GM12878 (cell line): Measurements from ENCODE around the gene AKAP17A. TPM values are rescaled to one million over a fixed set of nuclear protein-coding genes. Genes with fewer than 3 reads are reported as not detected.

Experiments used
- ATAC-seq: fragments of 200-7000 bp; cut with Tn5 transposase; 3 replicates; pipeline ENCODE4 v1.9.1; 2020; ENCODE audit warnings: mild to moderate bottlenecking, moderate library complexity
- BruUV-seq: library from RNA; stranded (reverse); fragments of 400-500 nt; replicated peaks from 2 replicates; lab custom pipeline; 2021; lab: Mats Ljungman, UMichigan
- CTCF ChIA-PET: fragments of 300-600 bp; sonication (Branson Sonifier 250); formaldehyde crosslinking; extraction: SDS; loops from one replicate; lab custom pipeline; 2021; ENCODE audit warnings: inconsistent platforms; lab: Yijun Ruan, JAX
- POLR2A ChIA-PET: fragments of 350-600 bp; formaldehyde crosslinking; extraction: SDS; loops from one replicate; lab custom pipeline; 2021; ENCODE audit warnings: inconsistent platforms; lab: Charles Lee
- RAD21 ChIA-PET: fragments of 300-600 bp; sonication (Branson Sonifier 250); formaldehyde crosslinking; loops from one replicate; lab custom pipeline; 2023; ENCODE audit warnings: antibody characterized with exemption; ENCODE audit not compliant: unreplicated experiment; lab: Charles Lee
- SMC1A ChIA-PET: fragments of 300-600 bp; sonication (Branson Sonifier 250); formaldehyde crosslinking; loops from one replicate; lab custom pipeline; 2023; ENCODE audit not compliant: unreplicated experiment, uncharacterized antibody; lab: Charles Lee
- DNase-seq: peaks from one replicate; pipeline ENCODE4 v3.0.0-alpha.2; 2011; ENCODE audit warnings: low read depth, low spot score
- FAIRE-seq: peaks from 3 replicates; lab custom pipeline; 2011; peaks lifted over from hg19 to GRCh38; lab: Jason Lieb, UNC
- H2AFZ ChIP-seq: 2 replicates; pipeline ENCODE4 v1.6.0; 2011; ENCODE audit warnings: low read depth, low read length, control low read depth; ENCODE audit not compliant: control insufficient read depth
- H3K27ac ChIP-seq: 2 replicates; pipeline ENCODE4 v1.5.1; 2011; ENCODE audit warnings: control low read depth; ENCODE audit not compliant: control insufficient read depth, insufficient read depth
- H3K27me3 ChIP-seq, 2 experiments: replicated peaks in 1 of 2; 2 replicates each; pipeline versions ENCODE4 v1.6.0 to v1.6.1; 2011; ENCODE audit warnings: low read length in 1 of 2; ENCODE audit not compliant: control insufficient read depth in 2 of 2, insufficient read depth in 2 of 2
- H3K36me3 ChIP-seq, 2 experiments: 2 replicates each; pipeline ENCODE4 v1.5.1; 2011; ENCODE audit warnings: low read length in 1 of 2; ENCODE audit not compliant: control insufficient read depth in 2 of 2, insufficient read depth in 2 of 2
- H3K4me1 ChIP-seq: 2 replicates; pipeline ENCODE4 v1.6.1; 2011; ENCODE audit warnings: mild to moderate bottlenecking, low read length, moderate library complexity, mixed read lengths; ENCODE audit not compliant: control insufficient read depth, insufficient read depth
- H3K4me2 ChIP-seq: 2 replicates; pipeline ENCODE4 v1.6.0; 2011; ENCODE audit warnings: control low read depth; ENCODE audit not compliant: control insufficient read depth, insufficient read depth
- H3K4me3 ChIP-seq: fragments of 200-600 bp; sonication (generic); 2 replicates; pipeline ENCODE4 v1.5.1; 2016
- H3K79me2 ChIP-seq: 2 replicates; pipeline ENCODE4 v1.6.0; 2011; ENCODE audit warnings: low read length; ENCODE audit not compliant: control insufficient read depth, insufficient read depth
- H3K9ac ChIP-seq: 2 replicates; pipeline ENCODE4 v1.8.0; 2011; ENCODE audit warnings: low read length, control low read depth, mixed read lengths; ENCODE audit not compliant: control insufficient read depth, insufficient read depth
- H3K9me3 ChIP-seq: replicated peaks from 3 replicates; pipeline ENCODE4 v1.5.1; 2011; ENCODE audit warnings: mild to moderate bottlenecking, low read length; ENCODE audit not compliant: control insufficient read depth, insufficient read depth
- H4K20me1 ChIP-seq: 2 replicates; pipeline ENCODE4 v1.6.0; 2011; ENCODE audit not compliant: control insufficient read depth, insufficient read depth
- NFXL1 ChIP-seq: fragments of 450-650 bp; IDR thresholded peaks from 2 replicates; pipeline ENCODE4 v1.6.1; 2017; ENCODE audit warnings: antibody characterized with exemption, mild to moderate bottlenecking, borderline replicate concordance
- RB1 ChIP-seq: fragments of 450-650 bp; formaldehyde crosslinking; IDR thresholded peaks from 2 replicates; pipeline ENCODE4 v1.6.1; 2017; ENCODE audit warnings: mild to moderate bottlenecking, borderline replicate concordance
- SPI1 ChIP-seq: IDR thresholded peaks from 2 replicates; pipeline ENCODE4 v1.6.1; 2011; ENCODE audit warnings: low read depth, mild to moderate bottlenecking, low read length, moderate library complexity, borderline replicate concordance; ENCODE audit not compliant: insufficient read depth
- SUZ12 ChIP-seq: fragments of 200-600 bp; sonication (generic); IDR thresholded peaks from one replicate; pipeline ENCODE4 v1.6.1; 2018; ENCODE audit warnings: antibody characterized with exemption, mild to moderate bottlenecking; ENCODE audit not compliant: unreplicated experiment
- USF2 ChIP-seq: IDR thresholded peaks from 2 replicates; pipeline ENCODE4 v1.6.1; 2011; ENCODE audit warnings: low read depth, low read length, improper control_type of control experiment, borderline replicate concordance
- whole genome bisulfite sequencing: methylation state at CpG from one replicate; pipeline ENCODE4 v1.1.6; 2016; ENCODE audit warnings: low lambda C conversion rate; ENCODE audit not compliant: insufficient replicate concordance, insufficient coverage; ENCODE audit errors: missing lambda C conversion rate; 5-methylcytosine and 5-hydroxymethylcytosine counted together
- in situ Hi-C: fragments of 300-500 bp; cut with MboI; formaldehyde crosslinking; loops from 9 replicates; pipeline ENCODE4 v1.14.3; 2018; ENCODE audit warnings: mixed read lengths
- intact Hi-C: fragments of 100-400 bp; cut with micrococcal nuclease; formaldehyde crosslinking; loops from one replicate; pipeline ENCODE4 v1.14.2; 2022; ENCODE audit not compliant: unreplicated experiment
- polyA plus RNA-seq, 11 experiments: library from polyadenylated mRNA; depleted of rRNA in 4 of 11; unstranded in 6 of 11; stranded (reverse) in 5 of 11; fragments of >200 nt; fragmentation: Nextera tagmentation in 4 of 11; fragmentation: Illumina TruSeq in 1 of 11; extraction: Ambion mirVana in 4 of 11; extraction: Trizol in 1 of 11; gene quantifications; 1 replicate in 1 of 11; 2 replicates in 10 of 11; pipeline versions ENCODE4 v1.2.1 to v1.2.3, GENCODE V29; 2011 to 2016; ENCODE audit warnings: inconsistent platforms in 2 of 11, missing spikeins in 2 of 11, low read depth in 1 of 11
- total RNA-seq, 4 experiments: library from RNA; depleted of rRNA in 3 of 4; stranded (reverse); fragments of >200 nt in 3 of 4; fragmentation: Illumina TruSeq in 1 of 4; extraction: Trizol in 1 of 4; gene quantifications; 2 replicates each; pipeline versions ENCODE4 v1.2.1 to v1.2.3, GENCODE V29; 2013 to 2021
- TF ChIP-seq, protein P1 (sequence below): IDR thresholded peaks from 2 replicates; pipeline ENCODE4 v1.6.1; 2012; ENCODE audit warnings: low read length, inconsistent platforms

AKAP17A gene
- total and polyA plus RNA-seq, 10 of the 15 experiments (the other 5 are each of a cell fraction or from before 2014, with no cell fraction given) = 3.0 to 55.8 (median 25.5) TPM

DNA sequence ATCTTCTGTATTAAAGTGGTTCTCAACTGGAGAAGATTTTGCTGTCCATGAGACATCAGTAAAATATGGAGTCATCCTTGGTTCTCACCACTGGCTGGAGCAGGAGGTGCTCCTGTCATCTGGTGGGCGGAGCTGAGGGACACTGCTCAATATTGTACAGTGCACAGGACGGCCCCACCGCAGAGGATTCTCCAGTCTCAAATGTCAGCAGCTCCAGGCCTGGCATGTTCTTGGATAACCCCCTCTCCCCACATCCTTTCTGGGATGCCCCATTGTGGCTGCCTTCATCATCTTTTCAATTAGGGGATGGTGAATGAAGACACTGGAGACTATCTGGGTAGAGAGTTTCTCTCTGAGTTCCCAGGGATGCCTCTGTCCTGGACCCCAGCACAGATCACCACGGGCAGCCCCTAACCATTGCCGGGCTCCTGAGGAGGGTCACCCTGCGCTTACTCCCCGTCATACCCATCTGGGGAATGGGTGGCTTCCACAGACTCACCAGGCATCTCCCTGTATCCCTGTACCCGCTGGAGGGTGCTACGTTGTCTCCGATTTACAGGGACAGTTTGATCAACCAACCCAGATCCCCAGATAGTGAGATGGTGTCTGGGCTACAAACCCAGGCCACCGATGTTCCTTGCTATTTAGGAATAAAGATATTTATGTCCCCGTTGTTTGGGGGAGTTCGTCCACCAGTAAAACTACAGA is 32.5 kb upstream of the AKAP17A start:
- TF ChIP-seq SUZ12 = no peak
- TF ChIP-seq, protein P1, sequence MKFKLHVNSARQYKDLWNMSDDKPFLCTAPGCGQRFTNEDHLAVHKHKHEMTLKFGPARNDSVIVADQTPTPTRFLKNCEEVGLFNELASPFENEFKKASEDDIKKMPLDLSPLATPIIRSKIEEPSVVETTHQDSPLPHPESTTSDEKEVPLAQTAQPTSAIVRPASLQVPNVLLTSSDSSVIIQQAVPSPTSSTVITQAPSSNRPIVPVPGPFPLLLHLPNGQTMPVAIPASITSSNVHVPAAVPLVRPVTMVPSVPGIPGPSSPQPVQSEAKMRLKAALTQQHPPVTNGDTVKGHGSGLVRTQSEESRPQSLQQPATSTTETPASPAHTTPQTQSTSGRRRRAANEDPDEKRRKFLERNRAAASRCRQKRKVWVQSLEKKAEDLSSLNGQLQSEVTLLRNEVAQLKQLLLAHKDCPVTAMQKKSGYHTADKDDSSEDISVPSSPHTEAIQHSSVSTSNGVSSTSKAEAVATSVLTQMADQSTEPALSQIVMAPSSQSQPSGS = no peak
- no peak for TF ChIP-seq RB1
- TF ChIP-seq NFXL1 = no peak
- no peak for TF ChIP-seq SPI1
- no peak for TF ChIP-seq USF2
- peaks cover 7% of the 10 kb centered on the region for H3K4me1 ChIP-seq
- no peak overlapping the region for H3K4me3 ChIP-seq
- FAIRE-seq (no peak), ATAC-seq (no peak), DNase-seq (no peak)
- in situ Hi-C loops = no loop called here
- no peaks in the 10 kb centered on the region for H3K36me3 ChIP-seq
- POLR2A ChIA-PET = no interaction called here
- 59% methylated on average over 13 of the region's 13 CpGs for WGBS
- RAD21 ChIA-PET = no interaction called here
- H2AFZ ChIP-seq = no peak overlapping the region
- H3K4me2 ChIP-seq = no peak overlapping the region
- SMC1A ChIA-PET = no interaction called here
- CTCF ChIA-PET = no interaction called here
- no peaks in the 10 kb centered on the region for H4K20me1 ChIP-seq
- intact Hi-C loops = no loop called here
- H3K27ac ChIP-seq = no peak overlapping the region
- peaks cover 3% of the 10 kb centered on the region; the same call in 1 of the 3 replicates for H3K9me3 ChIP-seq
- H3K9ac ChIP-seq = no peak overlapping the region
- no peaks in the 10 kb centered on the region; a peak in 1 of 4 replicates for H3K27me3 ChIP-seq
- BruUV-seq = no TSS peak
- H3K79me2 ChIP-seq = no peaks in the 10 kb centered on the region
